Esophagus mucosa (tissue), 1 donor: ENCODE data around the gene ZNF808. TPM values are rescaled to one million over a fixed set of nuclear protein-coding genes. Genes with fewer than 3 reads are reported as not detected.
"Not testable (repeated sequence)": the region's sequence is repeated elsewhere in the genome, so short reads cannot be mapped to it uniquely, and the experiment has no call there.

Experiments used
- ATAC-seq: fragments of 200-7000 bp; cut with Tn5 transposase; one replicate; pipeline ENCODE4 v1.9.1; 2020
- total RNA-seq: library from RNA; stranded (reverse); gene quantifications from one replicate; pipeline ENCODE4 v1.2.4, GENCODE V29; 2023
- donor health status: DM: yes; HTN: yes; CAD: no.

Gene ZNF808
- 10.0 TPM for total RNA-seq

DNA sequence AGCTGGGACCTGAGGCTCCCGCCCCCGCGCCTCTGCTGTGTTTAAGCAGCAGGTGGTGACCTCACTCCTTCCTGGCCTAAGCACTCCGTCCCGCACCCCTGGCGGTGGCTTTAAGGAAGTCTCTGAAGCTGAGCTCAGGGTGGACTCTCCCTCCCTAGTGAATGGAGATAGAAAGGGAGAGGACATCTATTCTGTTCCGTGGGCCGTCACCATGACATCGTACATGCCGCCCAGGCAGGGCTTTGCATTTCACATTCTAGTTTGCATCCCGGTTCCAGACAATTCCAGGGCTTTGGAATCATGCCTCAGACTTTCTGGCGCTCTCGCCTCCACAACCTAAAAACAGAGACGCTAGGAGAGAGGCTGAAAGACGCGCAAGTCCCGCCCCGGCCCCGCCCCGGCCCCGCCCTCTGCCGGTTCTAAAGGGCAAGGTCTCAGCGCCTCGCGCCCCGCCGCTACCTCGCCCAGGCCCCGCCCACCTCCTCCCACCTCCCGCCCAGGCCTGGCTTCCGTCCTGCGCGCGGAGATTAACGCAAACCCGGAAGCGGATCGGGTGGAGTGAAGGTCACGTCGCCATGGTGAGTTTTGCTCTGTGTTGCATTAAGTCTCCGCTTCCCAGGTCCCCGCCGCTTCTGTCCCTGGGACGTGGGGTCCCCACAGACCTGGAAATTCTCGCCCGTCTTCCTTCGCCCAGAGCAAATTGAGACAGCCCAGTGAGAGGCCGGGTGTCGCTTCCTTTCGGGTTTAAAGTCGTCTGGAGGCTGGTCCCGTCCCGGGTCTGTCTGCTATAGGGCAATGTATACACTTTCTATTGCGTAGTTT, at the start of gene ZNF808:
Gene ZNF808 (plus strand): TSS at position 535 of the 822 bp plus-strand sequence. CDS start 15,617 bp downstream, outside the sequence.
- ATAC-seq = peak; percentile 100

GRCh38 chr19:52484111-52484743, 43.2 kb upstream of the ZNF808 start:
- not testable (repeated sequence) for ATAC-seq

DNA sequence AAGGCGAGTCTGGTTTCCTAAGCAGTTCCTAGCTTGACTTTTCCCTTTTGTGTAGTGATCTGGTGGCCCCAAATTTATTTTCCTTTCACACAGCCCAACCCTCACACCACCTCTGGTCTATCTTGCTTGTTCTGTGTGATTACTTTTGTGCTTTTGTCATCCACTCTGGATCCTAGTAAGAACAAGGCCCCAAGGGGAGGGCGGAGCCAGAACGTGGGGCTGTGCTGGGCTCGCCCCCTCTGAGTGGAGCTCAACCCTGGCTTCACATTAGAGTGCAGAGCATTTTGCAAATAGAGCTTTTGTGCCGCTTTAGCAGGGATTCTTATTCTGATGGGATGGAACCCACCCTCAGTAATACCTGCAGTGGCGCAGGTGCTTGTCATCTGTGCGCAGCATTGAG, 42.4 kb upstream of the ZNF808 start:
- ATAC-seq = not testable (repeated sequence)

- not testable (repeated sequence) for ATAC-seq
These were observed 41.8 kb upstream of the ZNF808 start for GRCh38 chr19:52485561-52486240.

GRCh38 chr19:52492201-52492993, 35.1 kb upstream of the ZNF808 start:
- no peak for ATAC-seq

GRCh38 chr19:52492994-52493470, 34.4 kb upstream of the ZNF808 start:
- ATAC-seq = no peak

DNA sequence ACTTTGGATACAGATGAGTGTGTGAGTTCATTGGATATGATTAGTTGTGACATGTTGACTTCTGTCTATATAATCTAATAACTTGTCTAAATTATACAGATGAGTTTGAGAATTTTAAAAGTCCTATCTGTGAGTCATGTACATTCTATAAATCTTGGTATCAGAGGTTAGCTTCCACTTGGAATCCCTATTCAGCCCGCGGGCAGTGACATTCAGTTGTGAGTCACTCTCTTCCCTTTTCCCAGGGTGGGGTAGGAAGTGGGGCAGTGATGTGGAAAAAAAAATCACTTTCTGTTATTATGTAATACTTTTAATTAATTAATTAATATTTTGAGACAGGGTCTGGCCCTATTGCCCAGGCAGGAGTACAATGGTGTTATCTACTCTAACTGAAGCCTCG, 33.0 kb upstream of the ZNF808 start:
- ATAC-seq = no peak

DNA sequence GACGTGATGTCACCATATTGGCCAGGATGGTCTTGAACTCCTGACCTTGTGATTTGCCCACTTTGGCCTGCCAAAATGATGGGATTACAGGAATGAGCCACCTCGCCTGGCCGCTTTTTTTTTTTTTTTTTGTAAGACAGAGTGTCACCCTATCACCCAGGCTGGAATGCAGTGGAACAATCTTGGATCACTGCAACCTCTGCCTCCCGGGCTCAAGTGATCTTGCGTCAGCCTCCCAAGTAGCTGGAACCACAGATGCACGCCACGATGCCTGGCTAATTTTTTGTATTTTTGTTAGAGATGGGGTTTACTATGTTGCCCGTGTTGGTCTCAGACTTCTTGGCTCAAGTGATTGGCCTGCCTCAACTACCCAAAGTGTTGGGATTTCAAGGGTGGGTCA, 28.9 kb upstream of the ZNF808 start:
- ATAC-seq = no peak

DNA sequence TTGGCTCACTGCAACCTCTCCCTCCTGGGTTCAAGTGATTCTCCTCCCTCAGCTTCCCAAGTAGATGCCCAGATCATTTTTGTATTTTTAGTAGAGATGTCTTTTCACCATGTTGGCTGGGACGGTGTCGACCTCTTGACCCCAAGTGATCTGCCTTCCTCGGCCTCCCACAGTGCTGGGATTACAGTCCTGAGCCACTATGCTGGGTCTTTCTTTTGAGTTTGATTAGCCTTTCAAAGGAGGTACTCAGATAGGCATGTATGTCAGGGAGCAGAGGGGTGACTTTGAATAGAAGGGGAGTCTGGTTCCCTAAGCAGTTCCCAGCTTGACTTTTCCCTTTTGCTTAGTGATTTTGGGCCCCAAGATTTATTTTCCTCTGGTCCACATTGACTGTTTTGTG, 27.0 kb upstream of the ZNF808 start:
- ATAC-seq = not testable (repeated sequence)

DNA sequence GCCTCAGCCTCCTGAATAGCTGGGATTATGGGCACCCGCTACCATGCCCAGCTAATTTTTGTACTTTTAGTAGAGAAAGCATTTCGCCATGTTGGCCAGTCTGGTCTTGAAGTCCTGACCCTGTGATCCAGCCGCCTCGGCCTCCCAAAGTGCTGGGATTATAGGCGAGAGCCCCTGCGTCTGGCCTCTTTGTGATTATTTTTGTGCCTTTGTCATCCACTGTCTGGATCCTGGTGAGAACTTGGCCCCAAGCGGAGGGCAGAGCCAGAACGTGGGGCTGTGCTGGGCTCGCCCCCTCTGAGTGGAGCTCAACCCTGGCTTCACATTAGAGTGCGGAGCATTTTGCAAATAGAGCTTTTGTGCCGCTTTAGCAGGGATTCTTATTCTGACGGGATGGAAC, 26.5 kb upstream of the ZNF808 start:
- ATAC-seq = not testable (repeated sequence)

DNA sequence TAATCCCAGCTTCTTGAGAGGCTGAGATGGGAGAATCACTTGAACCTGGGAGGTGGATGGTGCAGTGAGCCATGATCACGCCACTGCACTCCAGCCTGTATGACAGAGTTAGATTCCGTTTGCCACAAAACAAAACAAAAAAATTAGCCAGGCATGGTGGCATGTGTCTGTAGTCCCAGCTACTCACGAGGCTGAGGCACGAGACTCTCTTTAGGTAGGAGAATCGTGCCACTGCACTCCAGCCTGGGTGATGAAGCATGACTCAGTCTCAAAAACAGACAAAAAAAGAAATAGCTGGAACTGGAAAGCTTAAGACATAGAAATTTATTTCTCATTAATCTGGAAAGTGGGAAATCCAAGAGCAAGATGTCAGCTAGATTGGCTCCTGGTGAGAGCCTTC, 20.2 kb upstream of the ZNF808 start:
- no peak for ATAC-seq

- no peak for ATAC-seq
These were observed 11.3 kb upstream of the ZNF808 start for GRCh38 chr19:52516191-52516590.

- no peak for ATAC-seq
These were observed 8.8 kb upstream of the ZNF808 start for GRCh38 chr19:52518646-52519045.

DNA sequence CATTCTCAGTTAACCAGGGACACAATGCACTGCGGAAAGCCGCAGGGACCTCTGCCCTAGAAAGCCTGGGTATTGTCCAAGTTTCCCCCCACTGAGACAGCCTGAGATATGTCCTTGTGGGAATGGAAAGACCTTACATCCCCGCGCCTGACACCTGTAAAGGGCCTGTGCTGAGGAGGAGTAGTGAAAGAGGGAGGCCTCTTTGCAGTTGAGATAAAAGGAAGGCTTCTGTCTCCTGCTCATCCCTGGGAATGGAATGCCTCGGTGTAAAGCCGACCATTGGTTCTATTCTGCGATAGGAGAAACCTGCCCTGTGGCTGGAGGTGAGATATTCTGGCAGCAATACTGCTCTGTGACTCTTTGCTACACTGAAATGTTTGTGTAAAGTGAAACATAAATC, 8.3 kb upstream of the ZNF808 start:
- ATAC-seq = not testable (repeated sequence)

- ATAC-seq = no peak
These were observed 7.5 kb upstream of the ZNF808 start for GRCh38 chr19:52520013-52520412.

- ATAC-seq = no peak
These were observed 4.9 kb upstream of the ZNF808 start for GRCh38 chr19:52522551-52522950.

- ATAC-seq = no peak
These were observed 3.4 kb upstream of the ZNF808 start for GRCh38 chr19:52524086-52524485.

- peak; percentile 24 for ATAC-seq
These were observed 486 bp downstream of the ZNF808 start for GRCh38 chr19:52527956-52528351.

GRCh38 chr19:52532480-52532879, 5.0 kb downstream of the ZNF808 start:
- no peak for ATAC-seq

DNA sequence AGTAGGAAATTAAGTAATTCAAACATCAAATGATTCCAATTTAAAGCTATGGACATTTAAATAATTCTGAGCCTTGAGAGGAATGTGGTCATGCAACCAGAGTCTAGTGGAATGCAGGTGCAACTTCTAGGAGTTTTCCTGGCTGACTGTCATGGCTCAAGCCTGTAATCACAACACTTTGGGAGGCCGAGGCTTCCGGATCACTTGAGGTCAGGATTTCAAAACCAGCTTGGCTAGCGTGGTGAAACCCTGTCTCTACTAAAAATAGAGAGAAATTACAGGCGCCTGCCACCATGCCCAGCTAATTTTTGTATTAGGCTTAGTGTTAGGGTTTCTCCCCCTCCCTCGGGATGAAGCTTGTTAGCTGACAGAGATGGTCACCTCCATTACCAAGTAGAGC, 6.4 kb downstream of the ZNF808 start:
- ATAC-seq = no peak

DNA sequence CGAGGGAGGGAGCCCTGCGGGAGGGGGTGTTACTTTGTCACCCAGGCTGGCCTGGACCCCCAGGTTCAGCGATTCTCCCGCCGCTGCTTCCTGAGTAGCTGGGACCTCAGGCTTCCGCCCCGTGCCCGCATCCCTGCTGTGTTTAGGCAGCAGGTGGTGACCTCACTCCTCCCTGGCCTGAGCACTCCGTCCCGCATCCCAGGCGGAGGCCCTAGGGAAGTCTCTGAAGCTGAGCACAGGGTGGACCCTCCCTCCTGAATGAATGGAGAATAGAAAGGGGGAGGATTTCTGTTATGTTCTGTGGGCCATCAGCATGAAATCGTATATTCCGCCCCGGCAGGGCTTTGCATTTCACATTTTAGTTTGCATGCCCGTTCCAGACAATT, 7.9 kb downstream of the ZNF808 start:
- ATAC-seq = not testable (repeated sequence)

- peak; percentile 96 for ATAC-seq
These were observed 8.4 kb downstream of the ZNF808 start for GRCh38 chr19:52535771-52536447.
